GM21825 (cell line): ENCODE measurements around the gene KRTAP10-9.
"Not testable (repeated sequence)": the region's sequence is repeated elsewhere in the genome, so short reads cannot be mapped to it uniquely, and the experiment has no call there.

Experiments used
- ATAC-seq: cut with Tn5 transposase; IDR thresholded peaks from one replicate; pipeline ENCODE4 v1.9.1; 2021; ENCODE audit warnings: mild to moderate bottlenecking, moderate library complexity; ENCODE audit not compliant: unreplicated experiment

Gene KRTAP10-9

DNA sequence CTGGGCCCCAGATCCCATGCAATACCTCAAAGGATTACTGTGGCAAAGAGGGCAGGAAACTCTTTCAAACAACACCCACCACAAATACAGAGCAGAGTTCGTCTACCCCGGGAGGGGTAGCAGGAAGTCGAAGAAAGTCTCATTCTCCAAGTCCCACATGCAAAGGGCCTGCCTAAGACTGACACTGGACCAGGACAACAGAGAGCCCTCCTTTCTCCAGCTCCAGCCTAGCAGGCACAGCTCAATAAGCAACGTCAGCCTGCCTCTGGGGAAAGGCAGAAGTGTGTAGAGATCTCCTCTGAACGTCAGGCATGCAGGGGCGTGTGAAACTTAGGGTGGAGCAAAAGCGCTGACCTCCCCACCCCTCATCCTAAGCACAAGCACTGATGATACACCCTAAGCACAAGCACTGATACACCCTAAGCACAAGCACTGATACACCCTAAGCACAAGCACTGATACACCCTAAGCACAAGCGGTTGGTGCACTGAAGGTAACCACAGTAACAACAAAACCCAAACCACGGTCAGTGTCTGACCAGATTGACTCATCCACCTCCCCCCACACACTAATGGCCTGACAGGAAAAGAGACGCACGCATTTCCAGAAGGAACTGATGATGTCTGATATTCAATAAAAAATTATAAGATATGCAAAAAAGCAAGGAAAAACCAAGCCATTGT, 32.2 kb downstream of the KRTAP10-9 start:
- no peak for ATAC-seq

DNA sequence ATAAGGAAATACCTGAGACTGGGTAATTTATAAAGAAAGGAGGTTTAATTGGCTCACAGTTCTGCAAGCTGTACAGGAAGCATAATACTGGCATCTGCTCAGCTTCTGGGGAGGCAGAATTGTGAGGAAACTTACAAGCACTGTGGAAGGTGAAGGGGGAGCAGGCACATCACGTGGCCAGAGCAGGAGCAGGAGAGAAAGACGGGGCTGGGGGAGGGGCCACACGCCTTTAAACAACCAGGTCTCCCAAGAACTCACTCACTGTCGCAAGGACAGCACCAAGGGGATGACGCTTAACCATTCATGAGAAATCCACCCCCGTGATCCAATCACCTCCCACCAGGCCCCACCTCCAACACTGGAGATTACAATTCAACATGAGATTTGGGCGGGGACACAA, 34.7 kb downstream of the KRTAP10-9 start:
- ATAC-seq: not testable (repeated sequence)

DNA sequence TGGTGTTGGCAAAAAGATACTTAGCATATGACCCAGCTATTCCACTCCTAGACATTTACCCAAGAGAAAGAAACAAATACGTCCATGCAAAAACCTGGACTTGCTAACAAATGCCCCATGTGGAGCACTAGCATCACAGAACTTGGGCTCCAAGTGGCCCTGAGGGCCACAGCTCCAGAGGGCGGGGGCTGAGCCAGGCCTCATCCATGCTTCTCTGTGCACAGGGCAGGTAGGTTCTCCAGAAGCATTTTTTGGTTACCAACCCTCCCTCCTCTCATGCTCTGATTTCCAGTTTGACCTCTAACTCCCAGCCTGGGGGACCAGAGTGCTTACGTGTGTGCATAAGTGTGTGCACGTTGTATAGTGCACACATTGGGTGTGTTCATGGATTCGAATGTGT, 37.8 kb downstream of the KRTAP10-9 start:
- ATAC-seq: no peak

DNA sequence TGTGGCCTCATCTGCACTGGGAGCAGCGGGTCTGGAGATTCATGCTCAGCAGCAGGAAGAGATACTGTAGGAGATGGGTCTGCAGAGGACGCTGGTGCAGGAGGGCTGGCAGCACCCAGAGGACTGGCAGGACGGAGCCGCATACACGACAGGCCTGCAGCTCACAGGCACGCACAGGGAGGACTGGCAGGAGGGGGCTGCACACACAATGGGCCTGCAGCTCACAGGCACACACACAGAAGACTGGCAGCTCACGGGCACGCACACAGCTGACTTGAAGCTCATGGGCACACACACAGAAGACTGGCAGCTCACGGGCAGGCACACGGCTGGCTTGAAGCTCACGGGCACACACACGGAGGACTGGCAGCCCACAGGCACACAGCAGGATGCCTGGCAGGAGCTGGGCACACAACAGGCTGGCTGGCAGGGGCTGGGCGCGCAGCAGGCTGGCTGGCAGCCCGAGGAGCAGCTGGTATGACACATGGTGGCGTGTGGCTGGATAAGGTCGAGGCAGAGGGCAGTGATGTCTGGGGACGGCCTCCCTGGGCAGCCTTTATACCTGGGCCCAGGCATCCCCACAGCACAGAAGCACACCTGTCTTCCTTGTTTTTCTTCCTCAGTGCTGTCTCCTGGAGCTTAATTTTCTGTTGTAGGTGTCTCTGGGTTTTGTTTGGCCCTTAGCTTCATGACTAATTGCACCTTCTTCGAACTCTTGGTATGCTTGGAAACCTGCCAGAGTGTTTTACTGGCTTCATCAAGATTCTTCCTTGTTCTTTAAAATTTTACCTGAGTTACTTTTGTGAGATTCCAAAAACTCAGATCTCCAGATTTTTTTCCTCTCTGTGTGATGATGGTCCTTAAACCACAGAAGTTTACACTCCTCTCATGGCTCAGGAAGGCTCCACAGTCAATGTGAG, 39.8 kb downstream of the KRTAP10-9 start, which contains the start of gene KRTAP12-2:
TSS of gene KRTAP12-2 (minus strand) at position 527 of the 920 bp plus-strand sequence. CDS start at position 486, 41 bp downstream.
- no peak for ATAC-seq

GRCh38 chr21:44667612-44668011, 40.7 kb downstream of the KRTAP10-9 start:
- ATAC-seq: no peak

- ATAC-seq: no peak
Measured at GRCh38 chr21:44670642-44671432, 43.9 kb downstream of the KRTAP10-9 start.

GRCh38 chr21:44671911-44672310, 45.0 kb downstream of the KRTAP10-9 start:
- ATAC-seq: no peak

DNA sequence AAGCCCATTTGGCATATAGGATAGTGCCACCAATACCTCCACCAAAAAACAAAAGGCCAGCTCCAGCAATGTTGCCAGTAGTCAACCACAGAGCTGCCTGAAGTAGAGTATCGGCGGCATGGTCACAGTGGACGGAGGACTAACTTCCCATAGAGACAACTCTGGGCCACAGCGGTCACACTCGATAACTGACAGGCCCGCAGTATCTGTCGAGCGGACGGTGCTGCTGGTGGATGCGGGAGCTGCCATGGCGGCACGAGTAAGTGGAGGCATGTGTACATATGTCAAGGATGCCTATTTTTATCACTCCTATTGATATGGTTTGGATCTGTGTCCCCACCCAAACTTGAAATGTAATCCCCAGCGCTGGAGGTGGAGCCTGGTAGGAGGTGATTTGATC, 51.0 kb downstream of the KRTAP10-9 start:
- ATAC-seq: no peak
